ENCODE measurements around the gene CREB3L4.

- TF ChIP-seq CTCF (IDR thresholded peaks at IDR 0.05; ENCODE audit: low read depth, low read length, missing input control), result no peak
- TF ChIP-seq MAX (IDR thresholded peaks at IDR 0.05), result no peak
- no peak for TF ChIP-seq SP1 (IDR thresholded peaks at IDR 0.05)
- TF ChIP-seq RAD21 (IDR thresholded peaks at IDR 0.05), result no peak
- no peak for TF ChIP-seq ATF3 (IDR thresholded peaks at IDR 0.05)
- TF ChIP-seq, protein P1, sequence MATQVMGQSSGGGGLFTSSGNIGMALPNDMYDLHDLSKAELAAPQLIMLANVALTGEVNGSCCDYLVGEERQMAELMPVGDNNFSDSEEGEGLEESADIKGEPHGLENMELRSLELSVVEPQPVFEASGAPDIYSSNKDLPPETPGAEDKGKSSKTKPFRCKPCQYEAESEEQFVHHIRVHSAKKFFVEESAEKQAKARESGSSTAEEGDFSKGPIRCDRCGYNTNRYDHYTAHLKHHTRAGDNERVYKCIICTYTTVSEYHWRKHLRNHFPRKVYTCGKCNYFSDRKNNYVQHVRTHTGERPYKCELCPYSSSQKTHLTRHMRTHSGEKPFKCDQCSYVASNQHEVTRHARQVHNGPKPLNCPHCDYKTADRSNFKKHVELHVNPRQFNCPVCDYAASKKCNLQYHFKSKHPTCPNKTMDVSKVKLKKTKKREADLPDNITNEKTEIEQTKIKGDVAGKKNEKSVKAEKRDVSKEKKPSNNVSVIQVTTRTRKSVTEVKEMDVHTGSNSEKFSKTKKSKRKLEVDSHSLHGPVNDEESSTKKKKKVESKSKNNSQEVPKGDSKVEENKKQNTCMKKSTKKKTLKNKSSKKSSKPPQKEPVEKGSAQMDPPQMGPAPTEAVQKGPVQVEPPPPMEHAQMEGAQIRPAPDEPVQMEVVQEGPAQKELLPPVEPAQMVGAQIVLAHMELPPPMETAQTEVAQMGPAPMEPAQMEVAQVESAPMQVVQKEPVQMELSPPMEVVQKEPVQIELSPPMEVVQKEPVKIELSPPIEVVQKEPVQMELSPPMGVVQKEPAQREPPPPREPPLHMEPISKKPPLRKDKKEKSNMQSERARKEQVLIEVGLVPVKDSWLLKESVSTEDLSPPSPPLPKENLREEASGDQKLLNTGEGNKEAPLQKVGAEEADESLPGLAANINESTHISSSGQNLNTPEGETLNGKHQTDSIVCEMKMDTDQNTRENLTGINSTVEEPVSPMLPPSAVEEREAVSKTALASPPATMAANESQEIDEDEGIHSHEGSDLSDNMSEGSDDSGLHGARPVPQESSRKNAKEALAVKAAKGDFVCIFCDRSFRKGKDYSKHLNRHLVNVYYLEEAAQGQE (IDR thresholded peaks at IDR 0.05), result no peak
- TF ChIP-seq HNF4A (conservative IDR thresholded peaks at IDR 0.05), result no peak
These were observed 2.6 kb downstream of the CREB3L4 start for GRCh38 chr1:153970346-153970745.
